Neural cell (in vitro differentiated cells): ENCODE results near the gene IQGAP2. TPM values are rescaled to one million over a fixed set of nuclear protein-coding genes. Genes with fewer than 3 reads are reported as not detected.

Experiments used
- H2AFZ ChIP-seq: fragments of 200-600, 300-800 bp; sonication (generic), shearing (Covaris generic); 2 replicates; pipeline ENCODE4 v1.6.0; 2014; ENCODE audit warnings: low read depth, mild to moderate bottlenecking, antibody characterized with exemption, low read length, moderate library complexity
- H3F3A ChIP-seq: fragments of 200-600 bp; shearing (Covaris generic); 2 replicates; pipeline ENCODE4 v1.6.1; 2016; ENCODE audit warnings: mild to moderate bottlenecking, moderate library complexity, mixed read lengths, antibody characterized with exemption, low read length; ENCODE audit not compliant: insufficient read depth, poor library complexity, severe bottlenecking
- H3K27ac ChIP-seq: fragments of 200-600, 300-800 bp; sonication (generic), shearing (Covaris generic); 2 replicates; pipeline ENCODE4 v1.5.1; 2014; ENCODE audit warnings: mild to moderate bottlenecking, low read length, moderate library complexity
- H3K27me3 ChIP-seq: fragments of 300-800, 200-600 bp; sonication (generic), shearing (Covaris generic); 2 replicates; pipeline ENCODE4 v1.6.0; 2014; ENCODE audit warnings: mild to moderate bottlenecking, low read depth, low read length, moderate library complexity; ENCODE audit not compliant: insufficient read depth
- H3K36me3 ChIP-seq: fragments of 300-800, 200-600 bp; sonication (generic), shearing (Covaris generic); 2 replicates; pipeline ENCODE4 v1.5.1; 2014; ENCODE audit warnings: mild to moderate bottlenecking, antibody characterized with exemption, low read length, moderate library complexity; ENCODE audit not compliant: insufficient read depth
- H3K4me2 ChIP-seq: fragments of 300-800, 200-600 bp; sonication (generic), shearing (Covaris generic); 2 replicates; pipeline ENCODE4 v1.6.0; 2014; ENCODE audit warnings: mild to moderate bottlenecking, low read length
- H3K4me3 ChIP-seq: fragments of 300-800, 200-600 bp; sonication (generic), shearing (Covaris generic); 2 replicates; pipeline ENCODE4 v1.5.1; 2014; ENCODE audit warnings: mild to moderate bottlenecking, low read length, moderate library complexity
- H3K79me2 ChIP-seq: fragments of 200-600 bp; shearing (Covaris generic); replicated peaks from 2 replicates; pipeline ENCODE4 v1.6.0; 2014; ENCODE audit warnings: mild to moderate bottlenecking, low read length, moderate library complexity; ENCODE audit not compliant: insufficient read depth
- H3K9ac ChIP-seq: fragments of 300-800, 200-600 bp; sonication (generic), shearing (Covaris generic); 2 replicates; pipeline ENCODE4 v1.6.1; 2016; ENCODE audit warnings: mild to moderate bottlenecking, low read length, mixed read lengths
- H3K9me2 ChIP-seq: fragments of 200-600 bp; shearing (Covaris generic); 2 replicates; pipeline ENCODE4 v1.6.1; 2016; ENCODE audit warnings: mild to moderate bottlenecking, low read length, mixed read lengths; ENCODE audit not compliant: insufficient read depth
- H3K9me3 ChIP-seq: fragments of 200-600, 300-800 bp; sonication (generic), shearing (Covaris generic); 2 replicates; pipeline ENCODE4 v1.6.1; 2016; ENCODE audit warnings: mild to moderate bottlenecking, mixed run types, low read length, moderate library complexity, mixed read lengths
- H4K20me1 ChIP-seq: fragments of 200-600 bp; shearing (Covaris generic); 2 replicates; pipeline ENCODE4 v1.6.1; 2016; ENCODE audit warnings: mild to moderate bottlenecking, mixed run types; ENCODE audit not compliant: insufficient read depth
- EP300 ChIP-seq: fragments of 450-650 bp; conservative IDR thresholded peaks from 2 replicates; pipeline ENCODE4 v1.6.1; 2014; ENCODE audit warnings: antibody characterized with exemption, mild to moderate bottlenecking, moderate library complexity; ENCODE audit not compliant: poor library complexity, severe bottlenecking
- EZH2 ChIP-seq: fragments of 200-600, 300-800 bp; shearing (Covaris generic), sonication (generic); IDR thresholded peaks from 2 replicates; pipeline ENCODE4 v1.6.1; 2014; ENCODE audit warnings: antibody characterized with exemption, low read length, borderline replicate concordance, mild to moderate bottlenecking; ENCODE audit not compliant: insufficient read depth, poor library complexity, severe bottlenecking
- MXI1 ChIP-seq: fragments of 450-650 bp; conservative IDR thresholded peaks from 2 replicates; pipeline ENCODE4 v1.6.1; 2014; ENCODE audit warnings: antibody characterized with exemption, mild to moderate bottlenecking; ENCODE audit not compliant: poor library complexity, severe bottlenecking
- POLR2AphosphoS5 ChIP-seq: IDR thresholded peaks from 2 replicates; pipeline ENCODE4 v1.6.1; 2012
- RAD21 ChIP-seq: fragments of 450-650 bp; conservative IDR thresholded peaks from 2 replicates; pipeline ENCODE4 v1.6.1; 2014; ENCODE audit warnings: antibody characterized with exemption, mild to moderate bottlenecking, moderate library complexity
- SMC3 ChIP-seq: fragments of 450-650 bp; conservative IDR thresholded peaks from 2 replicates; pipeline ENCODE4 v1.6.1; 2014; ENCODE audit warnings: antibody characterized with exemption, mild to moderate bottlenecking, moderate library complexity; ENCODE audit not compliant: poor library complexity
- TAF1 ChIP-seq: IDR thresholded peaks from 2 replicates; pipeline ENCODE4 v1.6.1; 2012; ENCODE audit warnings: low read depth
- polyA plus RNA-seq: library from polyadenylated mRNA; depleted of rRNA; stranded (reverse); fragments of >200 nt; gene quantifications from 2 replicates; pipeline ENCODE4 v1.2.3, GENCODE V29; 2014
- TF ChIP-seq, protein P1 (sequence below): fragments of 450-650 bp; IDR thresholded peaks from 2 replicates; pipeline ENCODE4 v1.5.1; 2014; ENCODE audit warnings: antibody characterized with exemption, mild to moderate bottlenecking, moderate library complexity; ENCODE audit not compliant: poor library complexity, severe bottlenecking
- TF ChIP-seq, protein P2 (sequence below): IDR thresholded peaks from 2 replicates; pipeline ENCODE4 v1.6.1; 2012; ENCODE audit warnings: borderline replicate concordance

The IQGAP2 gene
- polyA plus RNA-seq, 1 donor from 2014 or later = 5.2 TPM

GRCh38 chr5:76389513-76390154 is 13.5 kb upstream of the IQGAP2 start:
- no peak overlapping the region for H2AFZ ChIP-seq
- no peak overlapping the region for H3K9ac ChIP-seq
- no peaks in the 10 kb centered on the region for H3K79me2 ChIP-seq
- H3F3A ChIP-seq = no peaks in the 10 kb centered on the region
- H4K20me1 ChIP-seq = no peaks in the 10 kb centered on the region
- no peaks in the 10 kb centered on the region for H3K9me2 ChIP-seq
- H3K27me3 ChIP-seq = no peaks in the 10 kb centered on the region
- H3K36me3 ChIP-seq = no peaks in the 10 kb centered on the region
- H3K4me2 ChIP-seq = no peak overlapping the region
- H3K4me3 ChIP-seq = no peak overlapping the region
- TF ChIP-seq SMC3 (no peak), EP300 (no peak), RAD21 (no peak), EZH2 (no peak), TAF1 (no peak), MXI1 (no peak), POLR2AphosphoS5 (no peak)
- TF ChIP-seq, protein P1, sequence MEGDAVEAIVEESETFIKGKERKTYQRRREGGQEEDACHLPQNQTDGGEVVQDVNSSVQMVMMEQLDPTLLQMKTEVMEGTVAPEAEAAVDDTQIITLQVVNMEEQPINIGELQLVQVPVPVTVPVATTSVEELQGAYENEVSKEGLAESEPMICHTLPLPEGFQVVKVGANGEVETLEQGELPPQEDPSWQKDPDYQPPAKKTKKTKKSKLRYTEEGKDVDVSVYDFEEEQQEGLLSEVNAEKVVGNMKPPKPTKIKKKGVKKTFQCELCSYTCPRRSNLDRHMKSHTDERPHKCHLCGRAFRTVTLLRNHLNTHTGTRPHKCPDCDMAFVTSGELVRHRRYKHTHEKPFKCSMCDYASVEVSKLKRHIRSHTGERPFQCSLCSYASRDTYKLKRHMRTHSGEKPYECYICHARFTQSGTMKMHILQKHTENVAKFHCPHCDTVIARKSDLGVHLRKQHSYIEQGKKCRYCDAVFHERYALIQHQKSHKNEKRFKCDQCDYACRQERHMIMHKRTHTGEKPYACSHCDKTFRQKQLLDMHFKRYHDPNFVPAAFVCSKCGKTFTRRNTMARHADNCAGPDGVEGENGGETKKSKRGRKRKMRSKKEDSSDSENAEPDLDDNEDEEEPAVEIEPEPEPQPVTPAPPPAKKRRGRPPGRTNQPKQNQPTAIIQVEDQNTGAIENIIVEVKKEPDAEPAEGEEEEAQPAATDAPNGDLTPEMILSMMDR = no peak
- TF ChIP-seq, protein P2, sequence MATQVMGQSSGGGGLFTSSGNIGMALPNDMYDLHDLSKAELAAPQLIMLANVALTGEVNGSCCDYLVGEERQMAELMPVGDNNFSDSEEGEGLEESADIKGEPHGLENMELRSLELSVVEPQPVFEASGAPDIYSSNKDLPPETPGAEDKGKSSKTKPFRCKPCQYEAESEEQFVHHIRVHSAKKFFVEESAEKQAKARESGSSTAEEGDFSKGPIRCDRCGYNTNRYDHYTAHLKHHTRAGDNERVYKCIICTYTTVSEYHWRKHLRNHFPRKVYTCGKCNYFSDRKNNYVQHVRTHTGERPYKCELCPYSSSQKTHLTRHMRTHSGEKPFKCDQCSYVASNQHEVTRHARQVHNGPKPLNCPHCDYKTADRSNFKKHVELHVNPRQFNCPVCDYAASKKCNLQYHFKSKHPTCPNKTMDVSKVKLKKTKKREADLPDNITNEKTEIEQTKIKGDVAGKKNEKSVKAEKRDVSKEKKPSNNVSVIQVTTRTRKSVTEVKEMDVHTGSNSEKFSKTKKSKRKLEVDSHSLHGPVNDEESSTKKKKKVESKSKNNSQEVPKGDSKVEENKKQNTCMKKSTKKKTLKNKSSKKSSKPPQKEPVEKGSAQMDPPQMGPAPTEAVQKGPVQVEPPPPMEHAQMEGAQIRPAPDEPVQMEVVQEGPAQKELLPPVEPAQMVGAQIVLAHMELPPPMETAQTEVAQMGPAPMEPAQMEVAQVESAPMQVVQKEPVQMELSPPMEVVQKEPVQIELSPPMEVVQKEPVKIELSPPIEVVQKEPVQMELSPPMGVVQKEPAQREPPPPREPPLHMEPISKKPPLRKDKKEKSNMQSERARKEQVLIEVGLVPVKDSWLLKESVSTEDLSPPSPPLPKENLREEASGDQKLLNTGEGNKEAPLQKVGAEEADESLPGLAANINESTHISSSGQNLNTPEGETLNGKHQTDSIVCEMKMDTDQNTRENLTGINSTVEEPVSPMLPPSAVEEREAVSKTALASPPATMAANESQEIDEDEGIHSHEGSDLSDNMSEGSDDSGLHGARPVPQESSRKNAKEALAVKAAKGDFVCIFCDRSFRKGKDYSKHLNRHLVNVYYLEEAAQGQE = no peak
- no peak overlapping the region for H3K27ac ChIP-seq
- H3K9me3 ChIP-seq = no peaks in the 10 kb centered on the region

GRCh38 chr5:76391014-76391413 is 12.1 kb upstream of the IQGAP2 start:
- Histone ChIP-seq H3K27me3 (no peaks in the 10 kb centered on the region), H3K79me2 (no peaks in the 10 kb centered on the region), H3K36me3 (no peaks in the 10 kb centered on the region), H3K27ac (no peak overlapping the region), H2AFZ (no peak overlapping the region), H3K9me2 (no peaks in the 10 kb centered on the region), H3F3A (no peaks in the 10 kb centered on the region), H3K4me3 (no peak overlapping the region), H3K4me2 (no peak overlapping the region), H4K20me1 (no peaks in the 10 kb centered on the region), H3K9me3 (no peaks in the 10 kb centered on the region), H3K9ac (no peak overlapping the region)
- TF ChIP-seq EP300 = no peak
